8988T (cell line): Measurements from ENCODE around the gene TTC24.
A peak's percentile ranks its signal among the peaks of the same experiment; 100 is the strongest.
"Not testable (repeated sequence)": the region's sequence is repeated elsewhere in the genome, so short reads cannot be mapped to it uniquely, and the experiment has no call there.

Experiments used
- DNase-seq: peaks from one replicate; pipeline ENCODE4 v3.0.0; 2011

TTC24 gene

GRCh38 chr1:156615946-156616345, 36.4 kb downstream of the TTC24 start:
- no peak for DNase-seq

GRCh38 chr1:156616463-156616862, 36.9 kb downstream of the TTC24 start:
- DNase-seq, result no peak

- no peak for DNase-seq
These were observed 39.5 kb downstream of the TTC24 start, which contains the start of gene HAPLN2 for GRCh38 chr1:156618853-156619581. HAPLN2 (plus strand) TSS chr1:156619415; CDS start chr1:156623491, 4,076 bp downstream.

GRCh38 chr1:156619582-156619955, 40.0 kb downstream of the TTC24 start:
- no peak for DNase-seq

- DNase-seq, result no peak
These were observed 43.2 kb downstream of the TTC24 start for GRCh38 chr1:156622581-156623297.

- DNase-seq, result peak; percentile 56
These were observed 44.7 kb downstream of the TTC24 start for GRCh38 chr1:156623946-156624813.

GRCh38 chr1:156624814-156625435, 45.4 kb downstream of the TTC24 start:
- no peak for DNase-seq

GRCh38 chr1:156625436-156626078, 46.0 kb downstream of the TTC24 start:
- no peak for DNase-seq

- no peak for DNase-seq
These were observed 46.5 kb downstream of the TTC24 start for GRCh38 chr1:156626079-156626438.

- peak; percentile 43 for DNase-seq
These were observed 47.9 kb downstream of the TTC24 start for GRCh38 chr1:156627313-156627880.

- DNase-seq, result no peak
These were observed 50.4 kb downstream of the TTC24 start for GRCh38 chr1:156629823-156630449.

GRCh38 chr1:156631152-156631551, 51.6 kb downstream of the TTC24 start:
- DNase-seq, result not testable (repeated sequence)

- DNase-seq, result no peak
These were observed 52.8 kb downstream of the TTC24 start for GRCh38 chr1:156632355-156632754.
